ENCODE data around the gene CLEC2L. TPM values are rescaled to one million over a fixed set of nuclear protein-coding genes. Genes with fewer than 3 reads are reported as not detected.

The CLEC2L gene
- total RNA-seq, 4 donors from 2014 or later: not detected

DNA sequence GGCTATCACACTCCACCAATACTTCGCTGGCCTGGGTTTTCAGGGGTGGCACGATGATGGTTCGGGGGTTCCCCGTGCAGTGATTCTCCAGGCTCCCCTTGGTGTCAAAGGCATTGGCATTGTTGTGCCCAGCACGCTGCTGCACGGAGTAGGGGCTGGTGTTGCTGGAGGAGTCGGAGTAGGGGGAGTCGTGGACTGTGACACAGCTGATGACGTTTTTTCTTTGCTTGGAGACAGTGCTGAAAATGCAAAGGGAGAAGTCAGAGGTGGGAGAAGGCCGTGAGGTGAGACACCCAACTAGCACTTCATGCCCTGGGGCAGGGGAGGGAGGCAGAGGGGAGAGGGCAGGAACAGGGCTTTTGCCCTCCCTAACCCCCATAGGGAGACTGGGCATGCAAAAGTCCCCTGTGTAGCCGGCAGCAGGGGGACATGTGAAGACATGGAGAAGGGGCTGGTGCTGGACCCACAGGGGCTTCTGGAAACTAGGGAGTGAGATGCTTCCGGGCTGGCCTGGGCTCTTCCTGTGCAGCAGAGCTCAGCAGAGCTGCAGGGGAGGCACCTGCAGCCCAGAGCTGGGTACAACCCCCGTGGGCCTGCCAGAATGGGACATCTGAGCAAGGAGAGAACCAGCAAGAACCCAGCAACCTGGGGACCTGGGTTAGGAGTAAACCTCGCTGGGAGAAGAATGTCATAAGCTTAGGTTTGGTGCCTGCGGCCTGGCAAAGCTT is 60.5 kb downstream of the CLEC2L start:
- WGBS: 91% methylated on average over 13 of the region's 15 CpGs
- H3K9me3 ChIP-seq: no peaks in the 10 kb centered on the region
- no peak overlapping the region for H3K4me3 ChIP-seq
- peaks cover 32 to 99% (median 78%) of the 10 kb centered on the region in 4 donors for H3K36me3 ChIP-seq
- H3K27ac ChIP-seq (replicated peaks in 1 of 4): no peak overlapping the region
- H3K4me1 ChIP-seq: peaks cover 0 to 10% (median 7%) of the 10 kb centered on the region in 4 donors
- no peak for DNase-seq (ENCODE audit: extremely low spot score)
- intact Hi-C loops (cut with DNase I): no loop called here
- no peak for TF ChIP-seq POLR2AphosphoS5 (IDR thresholded peaks at IDR 0.05)
- TF ChIP-seq CTCF (IDR thresholded peaks at IDR 0.05): no peak
- TF ChIP-seq EP300 (IDR thresholded peaks at IDR 0.05): no peak
- TF ChIP-seq POLR2A (IDR thresholded peaks at IDR 0.05; ENCODE audit: low read depth): no peak
- no peaks in the 10 kb centered on the region for H3K27me3 ChIP-seq

DNA sequence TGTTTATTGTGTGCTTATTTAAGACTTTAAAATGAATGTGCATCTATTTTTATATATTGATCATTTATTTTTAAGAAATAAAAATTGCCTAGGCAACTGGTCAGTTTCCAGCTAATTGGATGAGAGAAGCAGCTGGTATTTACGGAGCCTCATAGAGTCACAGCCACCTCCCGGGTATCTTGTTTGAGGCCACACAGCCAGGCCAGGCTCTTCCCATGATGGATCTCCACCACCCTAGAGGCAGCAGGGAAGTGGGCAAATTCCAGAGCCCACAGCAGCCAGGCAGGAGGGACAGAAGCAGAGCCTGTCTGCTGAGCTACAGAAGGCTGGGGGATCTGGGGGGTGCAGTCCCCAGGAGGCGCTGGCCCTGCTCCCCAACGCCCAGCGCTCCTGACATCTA is 61.6 kb downstream of the CLEC2L start:
- no peak overlapping the region for H3K4me3 ChIP-seq
- WGBS: 68% methylated on average over 5 of the region's 5 CpGs
- H3K36me3 ChIP-seq: peaks cover 29 to 98% (median 73%) of the 10 kb centered on the region in 4 donors
- no peaks in the 10 kb centered on the region for H3K9me3 ChIP-seq
- H3K27me3 ChIP-seq: no peaks in the 10 kb centered on the region
- H3K27ac ChIP-seq (replicated peaks in 1 of 4): no peak overlapping the region
- intact Hi-C loops (cut with DNase I): no loop called here
- peaks cover 0 to 11% (median 7%) of the 10 kb centered on the region in 4 donors for H3K4me1 ChIP-seq
- TF ChIP-seq POLR2A (IDR thresholded peaks at IDR 0.05; ENCODE audit: low read depth): no peak
- no peak for TF ChIP-seq POLR2AphosphoS5 (IDR thresholded peaks at IDR 0.05)
- no peak for TF ChIP-seq CTCF (IDR thresholded peaks at IDR 0.05)
- no peak for TF ChIP-seq EP300 (IDR thresholded peaks at IDR 0.05)
- DNase-seq (ENCODE audit: extremely low spot score): no peak

- no peak for DNase-seq (ENCODE audit: extremely low spot score)
- H3K27me3 ChIP-seq: no peaks in the 10 kb centered on the region
- WGBS: 96% methylated on average over 3 of the region's 3 CpGs
- H3K4me1 ChIP-seq: peaks cover 0 to 11% (median 7%) of the 10 kb centered on the region in 4 donors
- no peak overlapping the region for H3K27ac ChIP-seq (replicated peaks in 1 of 4)
- TF ChIP-seq EP300 (IDR thresholded peaks at IDR 0.05) (no peak), CTCF (IDR thresholded peaks at IDR 0.05) (no peak), POLR2AphosphoS5 (IDR thresholded peaks at IDR 0.05) (no peak), POLR2A (IDR thresholded peaks at IDR 0.05; ENCODE audit: low read depth) (no peak)
- intact Hi-C loops (cut with DNase I): no loop called here
- H3K36me3 ChIP-seq: peaks cover 22 to 98% (median 71%) of the 10 kb centered on the region in 4 donors
- no peak overlapping the region for H3K4me3 ChIP-seq
- no peaks in the 10 kb centered on the region for H3K9me3 ChIP-seq
Measured at GRCh38 chr7:139586286-139586685, 62.8 kb downstream of the CLEC2L start.

DNA sequence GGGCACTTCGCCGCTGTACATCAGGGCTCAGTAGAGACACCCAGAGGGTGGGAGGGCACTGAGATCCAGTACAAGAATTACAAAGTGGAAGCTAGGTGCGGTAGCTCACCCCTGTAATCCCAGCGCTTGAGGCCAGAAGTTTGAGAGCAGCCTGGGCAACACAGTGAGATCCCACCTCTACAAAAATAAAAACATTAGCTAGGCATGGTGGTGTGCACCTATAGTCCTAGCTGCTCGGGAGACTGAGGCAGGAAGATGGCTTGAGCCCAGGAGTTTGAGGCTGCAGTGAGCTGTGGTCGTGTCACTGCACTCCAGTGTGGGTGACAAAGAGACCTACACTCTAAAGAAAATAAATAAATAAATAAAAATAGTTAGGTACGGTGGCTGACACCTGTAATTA is 64.0 kb downstream of the CLEC2L start:
- no peak overlapping the region for H3K27ac ChIP-seq (replicated peaks in 1 of 4)
- DNase-seq (ENCODE audit: extremely low spot score): peak; percentile 29
- intact Hi-C loops (cut with DNase I): no loop called here
- 99% methylated on average over 7 of the region's 7 CpGs for WGBS
- H3K4me1 ChIP-seq: peaks cover 0 to 11% (median 7%) of the 10 kb centered on the region in 4 donors
- TF ChIP-seq POLR2A (IDR thresholded peaks at IDR 0.05; ENCODE audit: low read depth) (no peak), CTCF (IDR thresholded peaks at IDR 0.05) (no peak), POLR2AphosphoS5 (IDR thresholded peaks at IDR 0.05) (no peak), EP300 (IDR thresholded peaks at IDR 0.05) (no peak)
- H3K27me3 ChIP-seq: no peaks in the 10 kb centered on the region
- H3K4me3 ChIP-seq: no peak overlapping the region
- H3K36me3 ChIP-seq: peaks cover 9 to 98% (median 71%) of the 10 kb centered on the region in 4 donors
- no peaks in the 10 kb centered on the region for H3K9me3 ChIP-seq
